Fibroblast of the aortic adventitia (primary cell): ENCODE measurements around the gene SLC2A4RG. TPM values are rescaled to one million over a fixed set of nuclear protein-coding genes. Genes with fewer than 3 reads are reported as not detected.

Experiments
- DNase-seq: peaks from one replicate; pipeline ENCODE4 v3.0.0-alpha.2; 2010; ENCODE audit warnings: low read depth
- H3K4me3 ChIP-seq: 2 replicates; pipeline ENCODE4 v1.5.1; 2011; ENCODE audit warnings: low read depth, mild to moderate bottlenecking, control low read depth, low read length, moderate library complexity
- total RNA-seq: library from RNA; depleted of rRNA; stranded (reverse); fragments of >200 nt; gene quantifications from 2 replicates; pipeline ENCODE4 v1.2.3, GENCODE V29; 2012; ENCODE audit warnings: low replicate concordance
- TF ChIP-seq, protein P1 (sequence below): IDR thresholded peaks from 2 replicates; pipeline ENCODE4 v1.5.1; 2011; ENCODE audit warnings: mild to moderate bottlenecking, low read length, control low read depth, inconsistent platforms; ENCODE audit not compliant: insufficient read depth

SLC2A4RG gene
- total RNA-seq, 1 donor, result 39.2 TPM

DNA sequence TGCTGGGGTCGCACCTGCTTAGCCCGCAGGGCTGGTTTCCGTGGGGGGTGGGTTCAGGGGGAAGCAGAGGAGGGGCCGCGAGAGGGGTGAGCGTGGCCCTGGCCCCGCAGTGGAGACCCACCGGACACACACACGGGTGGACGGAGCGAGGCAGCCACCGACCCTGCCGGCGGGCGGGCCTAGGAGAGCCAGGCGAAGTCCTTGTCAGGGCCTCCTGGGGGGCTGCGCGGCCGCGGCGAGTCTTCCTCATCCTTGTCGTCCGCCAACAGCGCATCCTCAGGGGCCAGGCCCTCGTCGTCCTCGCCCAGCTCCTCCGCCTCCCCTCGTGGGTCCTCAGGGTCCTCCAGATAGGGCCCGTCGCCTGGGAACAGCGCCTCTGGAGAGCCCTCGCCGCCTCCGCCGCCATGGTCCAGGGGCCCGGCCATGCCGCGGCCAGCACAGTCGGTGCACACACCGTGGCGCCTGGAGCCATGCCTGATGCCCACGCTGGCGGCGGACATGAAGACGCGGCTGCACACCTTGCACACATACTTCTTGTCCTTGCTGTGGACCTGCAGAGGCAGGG is 7.3 kb downstream of the SLC2A4RG start:
- TF ChIP-seq, protein P1, sequence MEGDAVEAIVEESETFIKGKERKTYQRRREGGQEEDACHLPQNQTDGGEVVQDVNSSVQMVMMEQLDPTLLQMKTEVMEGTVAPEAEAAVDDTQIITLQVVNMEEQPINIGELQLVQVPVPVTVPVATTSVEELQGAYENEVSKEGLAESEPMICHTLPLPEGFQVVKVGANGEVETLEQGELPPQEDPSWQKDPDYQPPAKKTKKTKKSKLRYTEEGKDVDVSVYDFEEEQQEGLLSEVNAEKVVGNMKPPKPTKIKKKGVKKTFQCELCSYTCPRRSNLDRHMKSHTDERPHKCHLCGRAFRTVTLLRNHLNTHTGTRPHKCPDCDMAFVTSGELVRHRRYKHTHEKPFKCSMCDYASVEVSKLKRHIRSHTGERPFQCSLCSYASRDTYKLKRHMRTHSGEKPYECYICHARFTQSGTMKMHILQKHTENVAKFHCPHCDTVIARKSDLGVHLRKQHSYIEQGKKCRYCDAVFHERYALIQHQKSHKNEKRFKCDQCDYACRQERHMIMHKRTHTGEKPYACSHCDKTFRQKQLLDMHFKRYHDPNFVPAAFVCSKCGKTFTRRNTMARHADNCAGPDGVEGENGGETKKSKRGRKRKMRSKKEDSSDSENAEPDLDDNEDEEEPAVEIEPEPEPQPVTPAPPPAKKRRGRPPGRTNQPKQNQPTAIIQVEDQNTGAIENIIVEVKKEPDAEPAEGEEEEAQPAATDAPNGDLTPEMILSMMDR, result no peak
- H3K4me3 ChIP-seq, result no peak overlapping the region
- DNase-seq, result no peak

- DNase-seq, result no peak
- no peak overlapping the region for H3K4me3 ChIP-seq
- TF ChIP-seq, protein P1, result no peak
Measured at GRCh38 chr20:63747622-63748069, 8.1 kb downstream of the SLC2A4RG start.

GRCh38 chr20:63748070-63748933 is 8.7 kb downstream of the SLC2A4RG start:
- no peak overlapping the region for H3K4me3 ChIP-seq
- TF ChIP-seq, protein P1, result no peak
- DNase-seq, result no peak

GRCh38 chr20:63748934-63749270 is 9.3 kb downstream of the SLC2A4RG start:
- no peak for DNase-seq
- H3K4me3 ChIP-seq, result no peak overlapping the region
- TF ChIP-seq, protein P1, result no peak

DNA sequence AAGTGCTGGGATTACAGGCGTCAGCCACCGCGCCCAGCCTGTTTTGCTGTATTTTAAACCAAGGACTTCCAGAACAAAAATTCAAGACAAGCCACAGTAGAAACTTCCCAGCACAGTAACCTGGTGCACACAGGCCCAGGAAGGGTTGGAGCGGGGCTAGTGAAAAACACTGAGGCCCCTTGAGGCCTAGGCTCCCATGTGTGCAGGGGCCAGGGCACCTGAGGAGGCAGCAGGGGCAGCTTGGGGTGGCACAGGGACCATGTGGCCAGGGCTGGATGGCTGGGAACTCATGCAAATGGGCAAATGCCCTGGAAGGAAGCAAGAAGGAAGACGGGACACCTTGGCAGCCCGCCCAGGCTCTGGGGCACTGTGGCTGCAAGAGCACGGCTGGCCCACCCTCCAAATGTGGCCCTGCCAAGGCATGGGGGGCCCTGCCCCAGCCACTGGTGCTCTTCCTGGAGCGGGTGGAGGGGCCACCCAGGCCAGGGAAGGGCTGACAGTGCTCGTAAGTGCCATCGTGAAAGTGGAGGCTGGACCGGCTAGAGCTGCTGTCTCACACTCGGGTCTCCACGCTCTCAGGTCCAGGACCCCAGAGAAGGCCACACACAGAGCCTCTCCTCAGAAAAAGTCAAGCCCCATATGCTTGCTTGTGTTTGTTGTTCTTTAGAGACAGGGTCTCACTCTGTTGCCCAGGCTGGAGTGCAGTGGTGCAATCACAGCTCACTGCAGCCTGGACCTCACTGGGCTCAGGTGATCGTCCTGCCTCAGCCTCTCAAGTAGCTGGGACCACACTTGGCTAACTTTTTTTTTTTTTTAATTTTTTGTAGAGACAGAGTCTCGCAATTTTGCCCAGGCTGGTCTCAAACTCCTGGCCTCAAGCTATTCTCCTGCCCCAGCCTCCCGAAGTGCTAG is 10.3 kb downstream of the SLC2A4RG start:
- no peak overlapping the region for H3K4me3 ChIP-seq
- TF ChIP-seq, protein P1, result no peak
- DNase-seq, result no peak

DNA sequence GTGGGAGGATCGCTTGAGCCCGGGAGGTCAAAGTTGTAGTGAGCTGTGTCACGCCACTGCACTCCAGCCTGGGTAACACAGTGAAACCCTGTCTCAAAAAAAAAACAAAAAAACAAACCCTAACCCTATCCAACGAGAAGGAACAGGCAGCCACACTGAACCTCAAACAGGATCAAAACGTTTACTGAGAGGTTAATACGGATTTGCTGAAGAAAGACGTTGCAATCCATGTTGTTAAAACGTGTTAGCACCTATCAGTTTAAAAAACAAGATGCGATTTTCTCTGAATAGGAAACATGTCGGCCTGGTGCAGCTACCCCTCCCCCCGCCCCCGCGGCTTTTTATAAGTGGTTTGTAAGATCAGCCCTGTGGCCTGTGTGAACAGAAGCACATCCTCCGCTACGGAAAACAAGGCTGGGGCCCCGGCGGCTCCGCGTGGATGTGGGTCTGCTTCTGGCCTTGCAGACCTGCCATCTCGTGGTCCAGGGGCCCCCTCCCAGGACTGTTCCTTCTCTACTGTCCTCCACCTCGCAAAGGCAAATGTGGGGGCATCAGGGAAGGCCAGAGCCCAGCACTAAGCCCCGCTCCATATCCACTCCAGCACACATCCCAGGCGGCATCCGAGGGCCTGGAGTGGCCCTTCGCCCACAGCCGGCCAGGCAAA is 11.4 kb downstream of the SLC2A4RG start:
- DNase-seq, result no peak
- TF ChIP-seq, protein P1, result no peak
- H3K4me3 ChIP-seq, result no peak overlapping the region
